B cell (primary cell): ENCODE measurements around the gene ELFN1. TPM values are rescaled to one million over a fixed set of nuclear protein-coding genes. Genes with fewer than 3 reads are reported as not detected.

ENCODE experiments used
- ATAC-seq: fragments of 200-7000 bp; cut with Tn5 transposase; one replicate; pipeline ENCODE4 v1.10.0; 2021; ENCODE audit warnings: low read depth, mild to moderate bottlenecking, moderate number of reproducible peaks, moderate library complexity
- CTCF ChIA-PET: fragments of 350-600 bp; sonication (Branson Sonifier 250); formaldehyde crosslinking; loops from one replicate; lab custom pipeline; 2021; ENCODE audit warnings: antibody characterized with exemption, inconsistent platforms; lab: Charles Lee
- POLR2A ChIA-PET: fragments of 350-600 bp; sonication (Branson Sonifier 250); formaldehyde crosslinking; loops from one replicate; lab custom pipeline; 2021; ENCODE audit warnings: antibody characterized with exemption; lab: Charles Lee
- DNase-seq: peaks from one replicate; pipeline ENCODE4 v3.0.0; 2013
- H2AFZ ChIP-seq: 2 replicates; pipeline ENCODE4 v1.6.1; 2012; ENCODE audit warnings: mild to moderate bottlenecking, low read depth, low read length; ENCODE audit not compliant: insufficient read depth, poor library complexity, severe bottlenecking
- H3K27ac ChIP-seq, 2 donors: 1 replicate in 1 of 2; 2 replicates in 1 of 2; pipeline ENCODE4 v1.5.1; 2012 to 2013; ENCODE audit warnings: low read length in 2 of 2, mild to moderate bottlenecking in 2 of 2, moderate library complexity in 1 of 2
- H3K27me3 ChIP-seq, 4 experiments: fragments of 200-600 bp in 1 of 4; sonication (generic) in 1 of 4; replicated peaks in 1 of 4; 1 replicate in 2 of 4; 2 replicates in 2 of 4; pipeline versions ENCODE4 v1.6.1 to v1.7.0; 2013 to 2016; ENCODE audit warnings: low read length in 3 of 4, mild to moderate bottlenecking in 2 of 4, mixed read lengths in 1 of 4, moderate library complexity in 1 of 4; ENCODE audit not compliant: insufficient read depth in 4 of 4, control insufficient read depth in 3 of 4; ENCODE audit errors: control extremely low read depth in 1 of 4
- H3K36me3 ChIP-seq, 2 experiments: replicated peaks in 1 of 2; 1 replicate in 1 of 2; 2 replicates in 1 of 2; pipeline versions ENCODE4 v1.6.1 to v1.7.1; 2013; ENCODE audit warnings: low read length in 1 of 2; ENCODE audit not compliant: insufficient read depth in 2 of 2, control insufficient read depth in 1 of 2; ENCODE audit errors: control extremely low read depth in 1 of 2, extremely low read depth in 1 of 2
- H3K4me1 ChIP-seq, 2 donors: fragments of 200-600 bp in 1 of 2; sonication (generic) in 1 of 2; 1 replicate in 1 of 2; 2 replicates in 1 of 2; pipeline versions ENCODE4 v1.5.1 to v1.6.1; 2013 to 2017; ENCODE audit warnings: low read length in 2 of 2; ENCODE audit not compliant: control insufficient read depth in 2 of 2, insufficient read depth in 2 of 2
- H3K4me2 ChIP-seq: replicated peaks from 2 replicates; pipeline ENCODE3; 2012; ENCODE audit warnings: mild to moderate bottlenecking, low read depth, low read length; ENCODE audit not compliant: poor library complexity, severe bottlenecking
- H3K4me3 ChIP-seq, 5 experiments: fragments of 200-600 bp in 1 of 5; sonication (generic) in 1 of 5; 1 replicate in 3 of 5; 2 replicates in 2 of 5; pipeline versions ENCODE4 v1.5.1 to v1.7.0; 2011 to 2016; ENCODE audit warnings: low read length in 4 of 5, mild to moderate bottlenecking in 4 of 5, low read depth in 2 of 5, control low read depth in 1 of 5, moderate library complexity in 1 of 5; ENCODE audit not compliant: insufficient read depth in 1 of 5; ENCODE audit errors: control extremely low read depth in 1 of 5, extremely low read depth in 1 of 5
- H3K79me2 ChIP-seq: fragments of 200-600 bp; sonication (generic); one replicate; pipeline ENCODE4 v1.6.0; 2016; ENCODE audit warnings: low read length; ENCODE audit not compliant: control insufficient read depth, insufficient read depth
- H3K9ac ChIP-seq: fragments of 200-600 bp; sonication (generic); 2 replicates; pipeline ENCODE4 v1.6.1; 2017; ENCODE audit warnings: mild to moderate bottlenecking, low read length, moderate library complexity
- H3K9me3 ChIP-seq, 3 donors: one replicate each; pipeline versions ENCODE4 v1.6.1 to v1.7.1; 2013; ENCODE audit warnings: low read length in 2 of 3; ENCODE audit not compliant: control insufficient read depth in 2 of 3, insufficient read depth in 1 of 3; ENCODE audit errors: control extremely low read depth in 1 of 3
- H4K20me1 ChIP-seq: 2 replicates; pipeline ENCODE4 v1.6.0; 2012; ENCODE audit warnings: mild to moderate bottlenecking, low read length; ENCODE audit not compliant: insufficient read depth, control insufficient read depth, poor library complexity, severe bottlenecking
- H3K27ac Mint-ChIP-seq: one replicate; pipeline ENCODE4 v1.8.0; 2021; ENCODE audit warnings: mixed read lengths
- H3K27me3 Mint-ChIP-seq: one replicate; pipeline ENCODE4 v1.8.0; 2021; ENCODE audit warnings: mixed read lengths
- H3K4me1 Mint-ChIP-seq: one replicate; pipeline ENCODE4 v1.8.0; 2021; ENCODE audit warnings: mixed read lengths
- H3K4me3 Mint-ChIP-seq: one replicate; pipeline ENCODE4 v1.8.0; 2021; ENCODE audit warnings: mixed read lengths
- H3K9me3 Mint-ChIP-seq: one replicate; pipeline ENCODE4 v1.8.0; 2022; ENCODE audit warnings: mixed read lengths; ENCODE audit not compliant: insufficient read depth
- CTCF ChIP-seq: fragments of 200-600 bp; IDR thresholded peaks from one replicate; pipeline ENCODE4 v1.8.0; 2022; ENCODE audit warnings: antibody characterized with exemption, mild to moderate bottlenecking
- EZH2 ChIP-seq: IDR thresholded peaks from 2 replicates; pipeline ENCODE4 v1.6.1; 2012; ENCODE audit warnings: borderline replicate concordance, low read depth, mild to moderate bottlenecking, moderate library complexity, low read length; ENCODE audit not compliant: insufficient read depth, poor library complexity, severe bottlenecking
- WGBS: methylation state at CpG from one replicate; pipeline ENCODE4 v1.1.5; 2013; ENCODE audit warnings: missing lambda C conversion rate; ENCODE audit not compliant: insufficient coverage; 5-methylcytosine and 5-hydroxymethylcytosine counted together
- intact Hi-C: fragments of 100-400 bp; cut with micrococcal nuclease; formaldehyde crosslinking; loops from one replicate; pipeline ENCODE4 v1.10.0; 2022
- polyA plus RNA-seq: library from polyadenylated mRNA; depleted of rRNA; stranded (reverse); fragments of >200 nt; gene quantifications from 2 replicates; pipeline ENCODE4 v1.2.3, GENCODE V29; 2012
- total RNA-seq, 2 donors: library from RNA; stranded (reverse); fragments of 120-200 nt in 1 of 2; gene quantifications; 1 replicate in 1 of 2; 2 replicates in 1 of 2; pipeline versions ENCODE4 v1.2.3 to v1.2.4, GENCODE V29; 2013 to 2022

The ELFN1 gene
- total and polyA plus RNA-seq, 2 donors (not counting 1 experiment from before 2014, with no cell fraction given) = 0.12 TPM; not detected in 1

GRCh38 chr7:1738956-1739355 is 68.9 kb downstream of the ELFN1 start:
- peaks cover 12% of the 10 kb centered on the region for H3K27me3 Mint-ChIP-seq
- no peak for DNase-seq
- CTCF ChIA-PET = interaction anchor here (0.6 kb wide), 1 partner anchor 399 kb away, joined by 3 read pairs; no protein-coding TSS in a partner anchor
- Histone ChIP-seq H3K4me2 (peak overlapping the region; percentile 49), H3K9ac (no peak overlapping the region), H2AFZ (no peak overlapping the region), H3K9me3 (peaks cover 0 to 5% (median 0%) of the 10 kb centered on the region in 3 donors), H3K36me3 (no peaks in the 10 kb centered on the region), H3K4me3 (no peak overlapping the region), H3K27me3 (peaks cover 0 to 7% (median 0%) of the 10 kb centered on the region in 4 experiments), H4K20me1 (no peaks in the 10 kb centered on the region), H3K79me2 (no peaks in the 10 kb centered on the region), H3K4me1 (peaks cover 16 to 22% of the 10 kb centered on the region in 2 donors), H3K27ac (no peak overlapping the region)
- no peak overlapping the region for H3K27ac Mint-ChIP-seq
- peaks cover 22% of the 10 kb centered on the region for H3K4me1 Mint-ChIP-seq
- intact Hi-C loops = no loop called here
- no peak overlapping the region for H3K4me3 Mint-ChIP-seq
- POLR2A ChIA-PET = no interaction called here
- no peaks in the 10 kb centered on the region for H3K9me3 Mint-ChIP-seq
- ATAC-seq = no peak
- 90% methylated on average over 19 of the region's 19 CpGs for WGBS
- TF ChIP-seq CTCF (no peak), EZH2 (no peak)

DNA sequence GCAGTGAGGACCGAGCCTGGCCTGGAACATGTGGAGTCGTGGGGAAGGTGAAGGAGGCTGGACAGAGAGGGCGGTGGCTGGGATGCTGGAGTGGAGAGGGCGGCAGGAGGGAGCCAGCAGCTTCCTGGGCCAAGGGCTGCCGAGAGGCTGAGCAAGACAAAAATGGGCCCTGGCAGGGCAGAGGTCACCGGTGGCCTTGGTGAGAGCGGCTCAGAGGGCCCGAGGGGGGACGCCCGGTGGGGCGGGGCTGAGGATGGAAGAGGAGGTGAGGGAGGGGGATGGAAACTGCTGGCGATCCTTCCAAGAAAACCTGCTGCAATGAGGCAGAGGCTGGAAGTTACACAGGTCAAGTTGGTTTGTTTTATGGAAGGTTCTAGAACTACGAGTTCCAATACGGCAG is 69.5 kb downstream of the ELFN1 start:
- ATAC-seq (no peak), DNase-seq (no peak)
- H3K4me2 ChIP-seq = no peak overlapping the region
- Mint-ChIP-seq H3K27me3 (peaks cover 12% of the 10 kb centered on the region), H3K9me3 (no peaks in the 10 kb centered on the region), H3K4me3 (no peak overlapping the region), H3K4me1 (peaks cover 22% of the 10 kb centered on the region), H3K27ac (no peak overlapping the region)
- no peaks in the 10 kb centered on the region for H3K79me2 ChIP-seq
- 88% methylated on average over 14 of the region's 14 CpGs for WGBS
- TF ChIP-seq EZH2 (no peak), CTCF (no peak)
- no peak overlapping the region for H3K9ac ChIP-seq
- H3K9me3 ChIP-seq = peaks cover 0 to 5% (median 0%) of the 10 kb centered on the region in 3 donors
- no peak overlapping the region for H2AFZ ChIP-seq
- no peaks in the 10 kb centered on the region for H3K36me3 ChIP-seq
- H4K20me1 ChIP-seq = no peaks in the 10 kb centered on the region
- H3K27ac ChIP-seq = no peak overlapping the region
- peaks cover 0 to 7% (median 0%) of the 10 kb centered on the region in 4 experiments for H3K27me3 ChIP-seq
- ChIA-PET CTCF (no interaction called here), POLR2A (no interaction called here)
- peaks cover 16 to 22% of the 10 kb centered on the region in 2 donors for H3K4me1 ChIP-seq
- intact Hi-C loops = no loop called here
- no peak overlapping the region for H3K4me3 ChIP-seq
